AG04450 (cell line): ENCODE results near the gene ARHGAP26. TPM values are rescaled to one million over a fixed set of nuclear protein-coding genes. Genes with fewer than 3 reads are reported as not detected.

Experiments used
- CTCF ChIA-PET: fragments of 300-600, 350-600 bp; formaldehyde crosslinking; extraction: SDS; loops from one replicate; lab custom pipeline; 2022; ENCODE audit warnings: antibody characterized with exemption, inconsistent platforms; lab: Charles Lee
- POLR2A ChIA-PET: fragments of 350-600 bp; formaldehyde crosslinking; extraction: SDS; loops from one replicate; lab custom pipeline; 2021; ENCODE audit warnings: antibody characterized with exemption, inconsistent platforms; lab: Yijun Ruan, JAX
- DNase-seq: peaks from one replicate; pipeline ENCODE4 v3.0.0-alpha.2; 2011; ENCODE audit warnings: low read depth, low spot score
- H3K27ac ChIP-seq: one replicate; pipeline ENCODE4 v1.5.1; 2012; ENCODE audit warnings: low read depth, low read length, control low read depth
- H3K27me3 ChIP-seq: one replicate; pipeline ENCODE4 v1.6.0; 2012; ENCODE audit warnings: low read length; ENCODE audit not compliant: control insufficient read depth, insufficient read depth
- H3K4me3 ChIP-seq: 2 replicates; pipeline ENCODE4 v1.5.1; 2011; ENCODE audit warnings: mild to moderate bottlenecking, low read depth, low read length, control low read depth
- H3K9me3 ChIP-seq: 2 replicates; pipeline ENCODE4 v1.5.1; 2012; ENCODE audit warnings: low read length; ENCODE audit not compliant: control insufficient read depth, insufficient read depth
- polyA plus RNA-seq: library from polyadenylated mRNA; depleted of rRNA; stranded (reverse); fragments of >200 nt; gene quantifications from 2 replicates; pipeline ENCODE4 v1.2.3, GENCODE V29; 2011
- TF ChIP-seq, protein P1 (sequence below): IDR thresholded peaks from 2 replicates; pipeline ENCODE4 v1.5.1; 2011; ENCODE audit warnings: low read depth, low read length, control low read depth, inconsistent platforms

Gene ARHGAP26
- polyA plus RNA-seq, 1 experiment, result 0.56 TPM

DNA sequence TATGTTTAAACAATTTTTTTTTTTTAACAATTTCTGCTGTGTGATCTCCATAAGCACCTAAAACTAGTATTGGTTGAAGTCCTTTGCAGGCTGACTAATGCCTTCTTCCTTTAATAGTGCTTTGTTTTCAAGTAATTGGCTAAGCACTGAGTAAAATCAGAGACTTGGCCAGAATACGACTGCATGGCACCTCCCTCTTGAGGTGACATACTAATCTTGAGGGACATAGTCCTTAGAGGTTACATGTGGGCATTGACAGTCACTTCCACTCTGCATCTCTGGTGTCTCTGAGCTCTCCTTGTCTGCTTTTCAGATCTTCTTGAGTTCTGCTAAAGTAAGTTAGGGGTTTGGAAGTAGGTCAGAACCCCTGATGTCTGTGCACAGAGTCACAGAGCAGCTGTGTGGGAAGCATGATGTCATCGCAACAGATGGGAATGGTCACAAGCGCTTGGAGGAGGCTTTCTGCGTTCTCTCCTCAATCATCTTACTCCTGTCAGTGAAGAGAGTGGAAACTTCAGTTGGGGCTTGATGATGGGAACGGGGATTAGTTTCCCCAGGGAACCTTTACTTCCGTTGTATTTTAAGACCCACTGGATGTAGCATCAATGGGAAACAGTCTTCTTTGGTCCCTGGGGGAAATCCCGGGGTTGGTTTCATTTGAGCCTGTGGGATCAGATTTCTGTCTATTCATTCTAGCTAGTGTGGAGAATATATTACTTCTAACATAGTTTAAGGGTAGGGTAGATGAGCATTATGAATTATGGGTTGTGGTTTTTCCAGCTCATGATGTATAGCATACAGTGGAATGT lies 136.9 kb downstream of the ARHGAP26 start:
- H3K4me3 ChIP-seq, result no peak overlapping the region
- ChIA-PET POLR2A (no interaction called here), CTCF (interaction anchor here (0.9 to 1.5 kb wide), 3 partner anchors 15 to 194 kb away, joined by 3 read pairs; no protein-coding TSS in a partner anchor)
- H3K27me3 ChIP-seq, result no peaks in the 10 kb centered on the region
- peak overlapping the region; percentile 67 for H3K27ac ChIP-seq
- DNase-seq, result peak; percentile 83
- TF ChIP-seq, protein P1, sequence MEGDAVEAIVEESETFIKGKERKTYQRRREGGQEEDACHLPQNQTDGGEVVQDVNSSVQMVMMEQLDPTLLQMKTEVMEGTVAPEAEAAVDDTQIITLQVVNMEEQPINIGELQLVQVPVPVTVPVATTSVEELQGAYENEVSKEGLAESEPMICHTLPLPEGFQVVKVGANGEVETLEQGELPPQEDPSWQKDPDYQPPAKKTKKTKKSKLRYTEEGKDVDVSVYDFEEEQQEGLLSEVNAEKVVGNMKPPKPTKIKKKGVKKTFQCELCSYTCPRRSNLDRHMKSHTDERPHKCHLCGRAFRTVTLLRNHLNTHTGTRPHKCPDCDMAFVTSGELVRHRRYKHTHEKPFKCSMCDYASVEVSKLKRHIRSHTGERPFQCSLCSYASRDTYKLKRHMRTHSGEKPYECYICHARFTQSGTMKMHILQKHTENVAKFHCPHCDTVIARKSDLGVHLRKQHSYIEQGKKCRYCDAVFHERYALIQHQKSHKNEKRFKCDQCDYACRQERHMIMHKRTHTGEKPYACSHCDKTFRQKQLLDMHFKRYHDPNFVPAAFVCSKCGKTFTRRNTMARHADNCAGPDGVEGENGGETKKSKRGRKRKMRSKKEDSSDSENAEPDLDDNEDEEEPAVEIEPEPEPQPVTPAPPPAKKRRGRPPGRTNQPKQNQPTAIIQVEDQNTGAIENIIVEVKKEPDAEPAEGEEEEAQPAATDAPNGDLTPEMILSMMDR, result no peak
- H3K9me3 ChIP-seq, result no peaks in the 10 kb centered on the region

GRCh38 chr5:142908659-142909058 lies 138.5 kb downstream of the ARHGAP26 start:
- no peak overlapping the region for H3K4me3 ChIP-seq
- H3K9me3 ChIP-seq, result no peaks in the 10 kb centered on the region
- ChIA-PET CTCF (interaction anchor here (0.9 kb wide), 1 partner anchor 15 kb away, joined by 3 read pairs; no protein-coding TSS in a partner anchor), POLR2A (no interaction called here)
- H3K27ac ChIP-seq, result no peak overlapping the region
- no peaks in the 10 kb centered on the region for H3K27me3 ChIP-seq
- TF ChIP-seq, protein P1, result no peak
- no peak for DNase-seq

- Histone ChIP-seq H3K9me3 (no peaks in the 10 kb centered on the region), H3K4me3 (no peak overlapping the region), H3K27me3 (no peaks in the 10 kb centered on the region), H3K27ac (no peak overlapping the region)
- POLR2A ChIA-PET, result no interaction called here
- CTCF ChIA-PET, result no interaction called here
- no peak for DNase-seq
- TF ChIP-seq, protein P1, result no peak
Measured at GRCh38 chr5:142910128-142910527, 140.0 kb downstream of the ARHGAP26 start.

DNA sequence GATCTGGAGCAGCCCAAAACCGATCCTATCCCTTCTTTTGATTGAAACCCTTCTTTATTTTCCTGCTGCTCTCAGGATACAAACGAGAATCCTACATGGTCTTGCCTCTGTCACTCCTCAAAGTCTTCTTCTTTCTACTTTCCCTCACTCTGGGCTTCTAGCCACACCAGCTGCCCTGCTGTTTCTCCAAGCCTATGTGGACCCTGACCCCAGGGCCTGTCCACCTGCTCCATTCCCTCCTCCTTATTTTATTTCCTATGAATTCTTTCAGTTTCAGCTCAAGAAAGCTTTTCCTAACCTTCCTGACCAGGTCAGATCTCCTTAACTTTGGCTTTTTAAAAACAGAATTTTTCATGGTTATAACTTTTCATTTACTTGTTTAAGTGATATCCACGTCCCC lies 141.0 kb downstream of the ARHGAP26 start:
- Histone ChIP-seq H3K9me3 (no peaks in the 10 kb centered on the region), H3K4me3 (no peak overlapping the region), H3K27me3 (no peaks in the 10 kb centered on the region), H3K27ac (no peak overlapping the region)
- TF ChIP-seq, protein P1, result no peak
- ChIA-PET POLR2A (no interaction called here), CTCF (interaction anchor here (1.3 kb wide), 1 partner anchor 195 kb away, joined by 3 read pairs; no protein-coding TSS in a partner anchor)
- no peak for DNase-seq

DNA sequence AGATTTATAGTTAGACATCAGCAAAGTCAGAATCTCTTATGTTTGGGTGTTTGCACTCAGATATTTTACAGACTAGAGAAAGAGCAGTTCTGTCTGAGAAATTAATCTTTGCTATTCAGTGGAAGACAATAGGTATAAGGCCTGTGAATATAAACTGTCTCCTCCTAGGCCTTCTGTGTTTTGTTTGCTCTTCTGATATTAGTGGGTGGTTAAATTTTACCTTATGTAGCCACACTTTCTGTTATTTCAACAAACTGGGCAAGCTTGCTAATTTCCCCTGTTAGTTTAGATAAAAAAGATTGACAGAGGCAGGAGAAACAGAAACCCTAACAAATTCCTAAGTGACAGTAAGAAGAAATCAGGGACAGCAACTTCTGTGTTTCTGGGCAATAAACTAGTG lies 141.6 kb downstream of the ARHGAP26 start:
- Histone ChIP-seq H3K27ac (no peak overlapping the region), H3K4me3 (no peak overlapping the region), H3K9me3 (no peaks in the 10 kb centered on the region), H3K27me3 (no peaks in the 10 kb centered on the region)
- ChIA-PET POLR2A (no interaction called here), CTCF (interaction anchor here (1.3 kb wide), 1 partner anchor 195 kb away, joined by 3 read pairs; no protein-coding TSS in a partner anchor)
- DNase-seq, result no peak
- TF ChIP-seq, protein P1, result no peak
